Cerebellar nuclear complex (tissue), 1 donor: ENCODE data around the gene CRYM.
"Not testable (repeated sequence)": the region's sequence is repeated elsewhere in the genome, so short reads cannot be mapped to it uniquely, and the experiment has no call there.

Experiments used
- DNase-seq, 2 experiments: peaks; one replicate each; lab custom pipeline; 2025; lab: John Stamatoyannopoulos, UW

Gene CRYM

DNA sequence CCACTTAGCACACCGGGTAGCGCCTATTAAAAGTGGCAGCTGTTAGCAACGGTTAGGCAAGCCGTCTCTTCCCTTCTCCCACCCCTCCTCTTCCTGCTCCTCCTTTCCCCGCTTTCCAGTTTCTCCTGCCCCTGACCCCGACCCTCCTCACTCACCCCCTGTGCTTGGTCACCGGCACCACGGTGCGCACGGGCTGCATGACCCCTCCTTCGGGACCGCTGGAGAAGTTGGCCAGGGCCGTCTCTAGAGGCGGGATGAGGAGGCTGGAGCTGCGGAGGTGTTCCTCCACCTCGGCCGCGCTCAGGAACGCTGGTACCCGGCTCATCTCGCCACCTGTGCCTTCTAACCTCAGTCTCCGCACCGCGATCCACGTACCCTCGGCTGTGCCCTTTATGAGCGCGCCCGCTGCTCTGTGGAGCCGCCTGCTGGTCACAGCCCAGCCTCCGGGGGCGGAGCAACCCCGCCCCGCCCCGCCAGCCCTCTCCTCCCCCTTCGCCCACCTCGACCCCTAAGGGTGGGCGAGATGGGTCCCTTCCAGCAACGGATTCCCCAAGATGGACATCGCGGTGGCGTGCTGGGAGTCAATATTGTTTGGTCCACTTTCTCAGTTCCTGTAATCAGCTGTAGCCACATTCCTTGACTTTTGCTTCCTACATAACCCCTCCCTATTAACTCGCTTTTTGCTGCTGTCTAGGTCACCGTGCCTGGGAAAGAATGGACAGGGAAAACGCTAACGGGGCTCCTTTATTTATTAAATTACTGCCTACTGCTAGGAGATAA lies at the start of gene CRYM:
Gene CRYM, minus strand, starts transcription at position 364 of the 780 bp plus-strand sequence. Its CDS starts 39 bp downstream, at position 325.
- peak in 1 of 2 experiments; percentile 70 for DNase-seq

DNA sequence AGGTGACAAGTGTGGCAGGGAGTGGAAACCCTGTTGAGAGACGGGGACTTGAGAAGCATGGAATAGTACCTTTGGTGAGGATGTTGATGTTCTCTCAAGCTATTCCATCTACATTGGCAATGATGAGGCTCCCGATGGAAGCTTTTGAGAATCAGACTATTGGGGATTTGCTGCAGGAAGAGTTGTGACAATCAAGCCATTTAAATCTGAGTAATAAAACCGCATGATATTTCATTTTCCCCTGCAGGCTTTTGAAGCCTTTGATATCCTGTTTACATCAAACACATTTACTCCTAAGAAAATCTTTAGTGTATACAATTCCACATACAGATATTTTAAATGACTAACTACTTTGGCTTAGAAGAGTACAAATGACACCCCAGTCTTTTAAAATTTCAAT lies 49.0 kb upstream of the CRYM start:
- no peak for DNase-seq

DNA sequence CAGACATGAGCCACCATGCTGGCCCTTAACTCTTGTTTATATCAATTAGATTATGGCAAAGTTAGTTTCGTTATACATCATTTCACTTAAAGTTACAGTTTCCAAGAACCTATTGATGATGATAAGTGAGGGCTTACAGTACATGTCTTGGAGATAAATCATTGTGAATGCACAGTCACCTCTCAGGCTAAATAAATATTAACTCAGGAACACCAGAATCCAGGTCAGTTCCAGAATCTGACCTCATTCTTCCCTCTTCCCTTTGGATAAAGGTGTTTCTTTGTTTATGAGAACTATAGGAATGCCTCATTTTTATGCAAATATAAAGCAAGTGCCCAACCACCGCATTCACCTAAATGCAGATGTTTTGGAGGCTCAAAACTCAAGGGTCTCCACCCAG lies 48.4 kb upstream of the CRYM start:
- no peak for DNase-seq

DNA sequence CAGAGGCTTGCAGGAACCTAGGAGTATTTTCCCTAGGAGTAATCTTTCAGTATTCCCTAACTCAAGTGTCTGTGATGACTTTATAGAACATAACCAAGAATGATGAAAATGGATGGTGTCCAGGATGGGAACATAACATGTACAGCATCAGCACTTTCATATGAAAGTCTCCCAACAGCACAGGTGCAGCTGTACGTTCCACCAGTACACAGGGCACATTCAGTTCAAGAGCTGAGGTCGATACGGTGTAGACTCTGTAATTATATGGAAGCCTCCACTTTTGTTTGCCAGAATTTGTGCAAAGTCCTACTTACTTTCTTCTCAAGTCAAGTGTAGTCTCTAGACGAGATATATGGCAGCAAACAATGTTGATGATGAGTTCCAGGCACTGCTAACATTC lies 46.2 kb upstream of the CRYM start:
- DNase-seq = no peak

DNA sequence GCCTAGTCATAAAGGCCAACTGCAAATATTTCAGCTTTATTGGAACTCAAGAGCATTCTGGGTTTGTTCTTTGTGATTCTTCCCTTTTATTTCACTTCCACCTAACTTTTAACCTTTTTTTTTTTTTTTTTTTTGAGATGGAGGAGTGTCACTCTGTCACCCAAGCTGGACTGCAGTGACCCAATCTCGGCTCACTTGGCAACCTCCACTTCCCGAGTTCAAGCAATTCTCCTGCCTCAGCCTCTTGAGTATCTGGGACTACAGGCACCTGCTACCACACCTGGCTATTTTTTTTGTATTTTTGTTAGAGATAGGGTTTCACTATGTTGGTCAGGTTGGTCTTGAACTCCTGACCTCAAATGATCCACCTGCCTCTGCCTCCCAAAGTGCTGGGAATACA lies 44.2 kb upstream of the CRYM start:
- not testable (repeated sequence) for DNase-seq

DNA sequence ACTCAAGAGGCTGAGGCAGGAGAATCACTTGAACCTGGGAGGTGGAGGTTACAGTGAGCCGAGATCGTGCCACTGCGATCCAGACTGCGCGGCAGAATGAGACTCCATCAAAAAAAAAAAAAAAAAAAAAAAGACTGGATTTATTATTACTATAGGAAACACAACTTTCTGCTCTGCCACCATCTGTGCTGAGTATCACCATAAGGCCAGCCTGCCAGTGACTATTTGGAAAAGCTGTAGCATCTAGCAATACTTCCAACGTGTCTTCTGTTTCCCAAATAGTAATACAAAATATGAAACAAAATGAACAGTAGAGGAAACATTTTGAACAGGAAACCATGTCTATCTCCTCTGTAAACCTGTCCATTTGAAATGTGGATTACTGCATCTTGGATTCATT lies 43.6 kb upstream of the CRYM start:
- DNase-seq = no peak

DNA sequence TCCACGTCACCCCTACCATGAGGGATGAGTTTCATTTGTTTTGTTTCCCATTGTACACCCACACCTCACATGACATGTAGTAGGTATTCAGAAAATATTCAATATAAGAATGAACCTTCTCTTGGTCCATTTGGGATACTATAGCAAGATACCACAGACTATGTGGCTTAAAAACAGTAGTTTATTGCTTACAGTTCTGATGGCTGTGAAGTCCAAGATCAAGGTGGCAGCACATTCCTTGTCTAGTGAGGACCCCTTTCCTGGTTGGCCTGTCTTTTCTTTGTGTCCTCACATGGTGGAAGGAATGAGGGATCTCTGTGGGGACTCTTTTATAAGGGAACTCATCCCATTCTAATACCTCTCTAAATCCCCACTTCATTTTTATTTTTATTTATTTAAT lies 36.2 kb upstream of the CRYM start:
- no peak for DNase-seq

DNA sequence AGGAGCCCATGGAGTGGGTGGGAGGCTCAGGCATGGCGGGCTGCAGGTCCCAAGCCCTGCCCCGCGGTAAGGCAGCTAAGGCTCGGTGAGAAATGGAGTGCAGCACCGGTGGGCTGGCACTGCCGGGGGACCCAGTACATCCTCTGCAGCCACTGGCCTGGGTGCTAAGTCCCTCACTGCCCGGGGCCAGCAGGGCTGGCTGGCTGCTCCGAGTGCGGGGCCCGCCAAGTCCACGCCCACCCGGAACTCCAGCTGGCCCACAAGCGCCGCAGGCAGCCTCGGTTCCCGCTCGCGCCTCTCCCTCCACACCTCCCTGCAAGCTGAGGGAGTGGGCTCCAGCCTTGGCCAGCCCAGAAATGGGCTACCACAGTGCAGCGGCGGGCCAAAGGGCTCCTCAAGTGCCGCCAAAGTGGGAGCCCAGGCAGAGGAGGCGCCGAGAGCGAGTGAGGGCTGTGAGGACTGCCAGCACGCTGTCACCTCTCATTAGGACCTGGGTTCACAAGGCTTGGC lies 34.8 kb upstream of the CRYM start:
- DNase-seq = not testable (repeated sequence)

DNA sequence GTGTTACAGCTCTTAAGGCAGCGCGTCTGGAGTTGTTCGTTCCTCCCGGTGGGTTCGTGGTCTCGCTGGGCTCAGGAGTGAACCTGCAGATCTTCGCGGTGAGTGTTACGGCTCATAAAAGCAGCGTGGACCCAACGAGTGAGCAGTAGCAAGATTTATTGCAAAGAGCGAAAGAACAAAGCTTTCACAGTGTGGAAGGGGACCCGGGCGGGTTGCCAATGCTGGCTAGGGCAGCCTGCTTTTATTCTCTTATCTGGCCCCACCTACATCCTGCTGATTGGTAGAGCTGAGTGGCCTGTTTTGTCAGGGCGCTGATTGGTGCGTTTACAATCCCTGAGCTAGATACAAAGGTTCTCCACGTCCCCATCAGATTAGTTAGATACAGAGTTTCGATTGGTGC lies 34.0 kb upstream of the CRYM start:
- DNase-seq = not testable (repeated sequence)

DNA sequence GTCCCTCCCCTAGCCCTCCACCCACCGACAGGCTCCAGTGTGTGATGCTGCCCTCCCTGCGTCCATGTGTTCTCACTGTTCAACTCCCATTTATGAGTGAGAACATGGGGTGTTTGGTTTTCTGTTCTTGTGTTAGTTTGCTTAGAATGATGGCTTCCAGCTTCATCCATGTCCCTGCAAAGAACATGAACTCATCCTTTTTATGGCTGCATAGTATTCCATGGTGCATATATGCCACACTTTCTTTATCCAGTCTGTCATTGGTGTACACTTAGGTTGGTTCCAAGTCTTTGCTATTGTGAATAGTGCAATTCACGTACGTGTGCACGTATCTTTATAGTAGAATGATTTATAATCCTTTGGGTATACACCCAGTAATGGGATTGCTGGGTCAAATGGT lies 28.6 kb upstream of the CRYM start:
- DNase-seq = not testable (repeated sequence)

DNA sequence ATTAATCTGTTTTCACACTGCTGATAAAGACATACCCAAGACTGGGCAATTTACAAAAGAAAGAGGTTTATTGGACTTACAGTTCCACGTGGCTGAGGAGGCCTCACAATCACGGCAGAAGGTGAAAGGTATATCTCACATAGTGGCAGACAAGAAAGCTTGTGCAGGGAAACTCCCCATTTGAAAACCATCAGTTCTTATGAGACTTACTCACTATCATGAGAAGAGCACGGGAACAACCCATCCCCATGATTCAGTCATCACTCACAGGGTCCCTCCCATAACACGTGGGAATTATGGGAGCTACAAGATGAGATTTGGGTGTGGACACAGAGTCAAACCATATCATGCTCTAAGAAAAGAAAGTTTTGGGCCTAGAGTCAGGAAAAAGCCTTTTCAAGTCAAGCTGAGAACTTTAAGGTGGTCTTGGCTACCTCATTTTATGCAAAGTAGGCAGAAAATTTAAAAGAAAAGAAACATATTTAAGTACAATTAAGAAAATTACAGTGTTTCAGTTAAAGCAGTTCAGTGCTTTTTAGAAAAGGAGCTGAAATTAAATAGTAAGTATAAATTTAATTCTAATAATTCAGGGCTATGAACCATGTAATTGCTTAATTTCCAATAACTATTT lies 24.9 kb upstream of the CRYM start:
- DNase-seq = no peak

DNA sequence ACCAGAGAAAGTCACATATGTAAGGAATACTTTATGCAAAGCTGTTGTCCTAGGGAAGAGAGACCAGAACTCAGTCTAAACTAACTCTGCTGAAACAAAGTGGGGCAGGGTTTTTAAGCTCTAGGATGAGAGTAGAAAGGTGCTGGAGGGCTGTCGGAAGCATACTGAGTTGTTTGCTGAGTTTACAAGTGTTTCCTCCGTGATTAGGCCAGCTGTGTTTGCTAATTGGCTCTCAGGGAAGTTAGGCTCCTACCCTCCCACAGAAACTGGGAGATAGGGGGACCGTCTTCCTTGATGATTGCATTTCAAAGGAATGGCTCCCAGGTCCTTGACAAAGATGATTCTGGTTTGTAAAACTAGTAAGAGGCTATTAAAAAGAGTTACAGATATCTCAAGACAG lies 24.4 kb upstream of the CRYM start:
- DNase-seq = no peak

DNA sequence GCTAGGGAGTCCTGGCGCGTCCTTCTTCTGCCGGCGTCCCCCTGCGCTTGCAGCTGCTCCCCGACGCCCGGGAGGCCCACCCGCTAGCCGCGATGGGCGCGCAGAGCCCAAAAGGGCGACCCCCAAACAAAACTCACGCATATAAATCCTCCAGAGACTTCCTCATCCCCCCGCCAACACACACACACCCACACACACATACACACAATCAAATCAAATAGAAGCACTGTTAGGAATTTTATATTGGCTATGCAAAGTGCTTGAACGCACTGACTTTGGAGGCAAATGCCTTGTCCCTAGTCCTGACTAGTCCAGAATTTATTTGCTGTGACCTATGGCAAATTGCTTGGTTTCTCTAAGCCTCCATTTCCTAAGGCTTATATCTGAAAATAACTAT lies 23.8 kb upstream of the CRYM start:
- DNase-seq = no peak

DNA sequence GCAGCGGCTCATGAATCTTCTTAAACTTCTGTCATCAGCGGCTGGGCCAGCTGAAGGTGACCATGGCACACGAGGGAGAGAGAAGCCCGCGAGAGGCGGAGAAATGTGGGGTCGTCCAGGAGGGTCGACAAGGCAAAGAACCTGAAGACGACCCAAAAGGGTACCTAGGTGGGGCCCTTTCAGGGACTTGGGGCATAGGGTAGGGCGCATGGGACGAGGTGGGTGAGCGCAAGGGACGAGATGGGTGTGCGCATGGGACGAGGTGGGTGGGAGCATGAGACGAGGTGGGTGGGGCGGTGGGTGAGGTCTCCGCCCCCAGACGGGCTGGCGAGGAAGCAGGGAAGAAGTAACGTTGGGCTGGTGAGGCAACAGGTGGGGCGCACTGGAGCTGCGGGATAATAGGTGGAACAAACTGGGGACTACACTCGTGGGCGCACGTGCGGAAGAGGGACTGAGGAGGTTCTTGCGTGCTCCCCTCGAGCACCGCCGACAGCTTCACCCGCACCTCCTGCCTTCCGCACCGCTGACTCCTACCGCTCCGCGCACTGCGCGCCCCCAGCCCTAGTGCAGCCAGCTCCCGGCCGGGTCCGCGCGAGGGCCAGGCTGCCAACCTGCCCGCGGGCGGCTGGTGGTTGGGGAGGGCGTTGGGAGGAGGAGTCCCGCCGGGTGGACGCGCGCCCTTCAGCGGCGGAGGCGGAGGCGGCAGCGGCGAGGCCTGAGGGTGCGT lies 23.2 kb upstream of the CRYM start:
- no peak for DNase-seq

DNA sequence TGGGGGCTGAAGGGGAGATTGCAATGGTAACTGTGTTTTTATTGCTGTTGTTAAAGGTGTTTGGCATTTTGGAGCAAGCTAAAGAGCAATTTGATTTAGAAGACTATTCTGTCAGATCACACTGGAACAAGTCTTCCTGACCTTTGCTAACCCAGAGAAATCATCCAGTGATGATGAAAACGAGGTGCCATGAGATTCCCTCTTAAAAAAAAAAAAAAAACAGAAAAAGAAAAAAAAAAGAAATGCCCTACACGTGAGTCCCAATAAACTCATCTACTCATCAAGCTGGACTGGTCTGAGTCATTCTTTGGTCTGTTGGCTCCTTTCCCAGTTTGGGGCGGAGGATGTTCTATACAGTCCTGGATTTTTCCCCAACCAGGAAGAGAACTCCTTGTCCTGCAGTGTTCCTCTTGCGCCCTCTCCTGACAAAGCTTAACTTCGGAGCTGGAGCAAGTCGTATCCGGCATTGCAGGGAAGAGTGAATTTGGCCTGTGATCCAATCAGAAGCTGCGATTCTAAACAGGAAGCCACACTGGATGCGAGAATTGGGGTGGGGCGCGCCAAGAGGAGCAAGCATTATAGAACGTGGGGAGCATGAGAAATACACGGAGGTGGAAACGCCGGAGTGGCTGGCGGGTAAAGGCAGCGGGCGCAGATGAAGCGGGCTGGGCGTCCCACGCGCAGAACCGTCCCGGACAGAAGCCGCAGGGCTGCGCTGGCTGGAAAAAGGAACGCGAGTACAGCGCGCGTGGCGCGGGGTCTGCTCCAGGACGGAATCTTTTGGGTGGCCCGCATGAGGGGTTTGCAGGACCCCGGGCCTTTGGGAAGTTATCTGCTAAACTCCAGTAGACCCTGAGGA lies 22.4 kb upstream of the CRYM start:
- peak; percentile 81 to 99 for DNase-seq

DNA sequence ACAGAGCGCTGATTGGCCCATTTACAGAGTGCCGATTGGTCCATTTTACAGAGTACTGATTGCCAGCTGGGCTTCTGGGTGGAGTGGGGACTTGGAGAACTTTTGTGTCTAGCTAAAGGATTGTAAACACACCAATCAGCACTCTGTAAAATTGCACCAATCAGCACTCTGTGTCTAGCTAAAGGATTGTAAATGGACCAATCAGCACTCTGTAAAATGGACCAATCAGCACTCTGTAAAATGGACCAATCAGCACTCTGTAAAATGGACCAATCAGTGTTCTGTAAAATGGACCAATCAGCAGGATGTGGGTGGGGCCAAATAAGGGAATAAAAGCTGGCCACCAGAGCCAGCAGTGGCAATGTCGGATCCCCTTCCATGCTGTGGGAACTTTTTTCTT lies 11.7 kb upstream of the CRYM start:
- not testable (repeated sequence) for DNase-seq

DNA sequence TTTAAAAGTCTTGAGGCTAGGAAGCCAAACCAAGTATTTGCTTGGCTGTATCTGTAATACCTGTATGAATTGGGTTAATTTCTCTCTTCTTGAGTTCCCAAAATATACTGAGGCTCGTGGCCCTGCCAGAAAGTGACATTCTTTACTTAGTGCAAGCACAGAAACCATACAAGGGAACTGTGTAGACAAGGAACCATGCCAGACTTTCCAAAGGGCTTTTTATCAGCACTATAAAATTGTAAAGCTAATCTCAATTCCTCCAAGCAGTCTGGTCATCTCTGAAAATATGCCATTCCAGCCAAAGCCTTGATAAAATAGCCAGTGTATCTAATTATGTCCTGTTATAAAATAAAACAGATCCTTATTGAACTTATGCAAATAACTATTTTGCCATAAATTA lies 7.2 kb upstream of the CRYM start:
- DNase-seq = no peak

DNA sequence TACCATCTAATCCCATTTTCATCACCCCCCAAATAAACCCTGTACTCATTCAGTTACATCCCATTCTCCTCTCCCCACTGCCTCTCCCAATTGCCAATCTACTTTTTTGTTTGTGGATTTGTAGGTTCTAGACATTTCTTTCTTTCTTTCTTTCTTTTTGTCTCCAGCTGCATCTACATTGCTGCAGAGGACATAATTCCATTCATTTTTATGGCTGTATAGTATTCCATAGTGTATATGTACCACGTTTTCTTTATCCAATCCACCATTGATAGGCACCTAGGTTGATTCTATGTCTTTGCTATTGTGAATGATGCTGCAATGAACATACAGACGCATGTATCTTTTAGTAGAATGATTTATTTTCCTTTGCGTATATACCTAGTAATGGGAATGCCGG lies 6.3 kb upstream of the CRYM start:
- no peak for DNase-seq

DNA sequence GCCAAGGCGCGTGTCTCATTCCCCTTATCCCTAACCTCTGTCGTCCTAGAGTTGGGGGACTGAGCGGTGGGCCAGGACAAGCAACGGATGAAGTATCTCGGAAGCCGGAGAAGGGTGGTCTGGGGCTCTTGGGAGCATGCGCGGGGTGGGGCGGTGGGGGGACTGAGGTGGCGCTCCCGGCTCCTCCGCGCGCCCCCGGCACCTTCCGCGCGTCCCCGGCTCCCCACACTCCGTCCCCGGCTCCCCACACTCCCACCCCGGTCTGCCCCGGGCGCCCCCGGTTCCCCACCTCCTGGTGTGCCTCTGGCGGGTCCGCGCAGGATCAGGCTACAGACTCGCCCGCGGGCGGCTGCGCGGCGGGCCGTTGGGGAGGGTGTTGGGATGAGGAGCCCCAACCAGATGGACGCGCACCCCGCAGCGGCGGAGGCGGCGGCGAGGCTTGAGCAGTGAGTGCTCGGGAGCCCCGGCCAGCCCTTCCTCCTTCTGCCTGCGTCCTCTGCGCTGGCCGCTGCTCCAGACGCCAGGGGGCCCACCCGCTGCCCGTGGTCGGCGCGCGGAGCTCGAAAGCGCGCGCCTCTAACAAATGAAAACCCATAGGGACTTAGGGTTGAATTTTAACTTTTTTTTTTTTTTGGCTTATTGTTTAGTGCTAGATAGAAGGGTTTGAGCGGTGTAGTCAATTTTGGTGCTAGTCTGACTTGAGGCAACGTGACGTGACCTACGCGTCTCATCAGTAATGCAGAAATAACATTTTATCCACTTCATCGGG lies 5.6 kb upstream of the CRYM start:
- DNase-seq = peak in 1 of 2 experiments; percentile 22

DNA sequence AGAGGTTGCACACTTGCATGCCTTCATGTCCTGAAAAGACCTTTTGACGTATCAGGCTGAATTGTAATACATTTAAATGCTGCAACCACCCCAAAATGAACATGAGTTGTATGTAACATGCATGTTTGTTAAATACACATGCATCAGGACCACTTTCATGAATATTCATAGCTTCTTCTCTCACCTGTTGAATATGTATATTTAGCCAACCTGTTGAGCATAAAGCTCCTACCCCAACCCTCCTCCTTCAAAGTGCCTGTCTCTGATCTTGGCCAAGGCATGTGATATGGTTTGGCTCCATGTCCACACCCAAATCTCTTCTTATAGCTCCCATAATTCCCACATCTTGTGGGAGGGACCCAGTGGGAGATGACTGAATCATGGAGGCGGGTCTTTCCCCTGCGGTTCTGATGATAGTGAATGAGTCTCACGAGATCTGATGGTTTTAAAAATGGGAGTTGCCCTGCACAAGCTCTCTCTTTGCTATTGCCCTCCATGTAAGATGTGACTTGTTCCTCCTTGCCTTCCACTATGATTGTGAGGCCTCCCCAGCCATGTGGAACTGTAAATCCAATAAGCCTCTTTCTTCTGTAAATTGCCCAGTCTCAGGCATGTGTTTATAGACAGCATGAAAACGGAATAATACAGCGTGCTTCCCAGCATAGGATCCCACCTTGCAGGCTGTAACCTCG lies 3.8 kb upstream of the CRYM start:
- DNase-seq = no peak
